RWPE2 (cell line): Measurements from ENCODE around the gene KCNK13.

Source experiments
- ATAC-seq: fragments of 200-7000 bp; cut with Tn5 transposase; 3 replicates; pipeline ENCODE4 v1.9.1; 2021; ENCODE audit warnings: low read depth
- DNase-seq: peaks from one replicate; pipeline ENCODE4 v3.0.0-alpha.2; 2020; ENCODE audit warnings: low spot score
- H3K27ac ChIP-seq: fragments of 450-650 bp; 2 replicates; pipeline ENCODE4 v1.5.1; 2017; ENCODE audit warnings: mild to moderate bottlenecking; ENCODE audit not compliant: poor library complexity, severe bottlenecking
- H3K27me3 ChIP-seq: fragments of 250-450 bp; sonication (Bioruptor Pico); 2 replicates; pipeline ENCODE4 v1.5.1; 2021; ENCODE audit warnings: mild to moderate bottlenecking, moderate library complexity; ENCODE audit not compliant: insufficient read depth, poor library complexity, severe bottlenecking
- H3K36me3 ChIP-seq: fragments of 250-450 bp; sonication (Bioruptor Pico); 2 replicates; pipeline ENCODE4 v1.5.1; 2020; ENCODE audit warnings: low read depth, mild to moderate bottlenecking, moderate library complexity
- H3K4me1 ChIP-seq: fragments of 250-450 bp; sonication (Bioruptor Pico); 2 replicates; pipeline ENCODE4 v1.5.1; 2021; ENCODE audit warnings: mild to moderate bottlenecking, moderate library complexity; ENCODE audit not compliant: insufficient read depth, poor library complexity, severe bottlenecking
- H3K4me3 ChIP-seq: fragments of 250-450 bp; sonication (Bioruptor Pico); 2 replicates; pipeline ENCODE4 v1.5.1; 2021; ENCODE audit warnings: mild to moderate bottlenecking, moderate library complexity; ENCODE audit not compliant: severe bottlenecking
- H3K9me3 ChIP-seq: fragments of 250-450 bp; sonication (Bioruptor Pico); 2 replicates; pipeline ENCODE4 v1.5.1; 2021; ENCODE audit warnings: mild to moderate bottlenecking, moderate library complexity; ENCODE audit not compliant: severe bottlenecking
- CTCF ChIP-seq: fragments of 450-650 bp; IDR thresholded peaks from one replicate; pipeline ENCODE4 v1.5.1; 2017; ENCODE audit warnings: mild to moderate bottlenecking, moderate library complexity; ENCODE audit not compliant: poor library complexity, severe bottlenecking

KCNK13 gene

DNA sequence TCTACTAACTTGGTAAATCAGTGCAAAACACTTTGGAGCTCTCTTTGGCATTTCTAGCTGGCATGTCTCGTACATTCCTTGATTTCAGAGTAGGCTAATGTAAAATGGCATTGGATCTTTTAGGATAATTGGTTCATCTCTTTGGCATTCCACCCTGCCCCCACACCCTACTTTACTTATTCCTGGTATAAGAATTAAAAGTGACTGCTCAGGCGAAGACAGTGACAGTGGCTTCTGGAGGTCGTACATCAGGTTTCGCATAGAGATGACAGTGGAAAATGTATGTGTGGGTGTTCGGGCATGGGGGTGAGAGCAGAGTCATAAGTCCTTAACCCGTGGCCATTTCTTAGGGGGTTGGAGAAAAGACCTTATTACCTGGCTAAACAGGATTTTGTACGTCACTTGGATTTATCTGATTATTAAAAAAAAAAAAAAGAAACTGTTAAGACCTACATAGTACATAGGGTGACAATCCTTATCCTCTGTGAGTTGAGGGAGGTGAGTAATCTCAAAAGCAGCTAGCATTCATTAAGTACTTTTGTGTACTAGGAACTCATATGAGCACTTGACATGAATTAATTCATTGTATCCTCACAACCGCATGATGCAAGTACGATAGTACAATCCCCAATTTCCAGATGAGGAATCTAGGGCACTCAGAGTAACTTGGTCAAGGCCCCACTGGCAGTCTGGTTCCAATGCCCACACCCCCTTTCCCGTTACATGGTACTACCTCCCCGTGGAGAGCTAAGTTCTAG is 22.4 kb upstream of the KCNK13 start:
- Histone ChIP-seq H3K4me1 (no peaks in the 10 kb centered on the region), H3K9me3 (peaks cover 2% of the 10 kb centered on the region), H3K27me3 (no peaks in the 10 kb centered on the region), H3K27ac (no peak overlapping the region), H3K4me3 (no peak overlapping the region), H3K36me3 (peaks cover 49% of the 10 kb centered on the region)
- DNase-seq, result no peak
- no peak for ATAC-seq
- TF ChIP-seq CTCF, result no peak

GRCh38 chr14:90040411-90040810 is 21.4 kb upstream of the KCNK13 start:
- DNase-seq (no peak), ATAC-seq (no peak)
- Histone ChIP-seq H3K4me3 (no peak overlapping the region), H3K27ac (no peak overlapping the region), H3K4me1 (no peaks in the 10 kb centered on the region), H3K36me3 (peaks cover 48% of the 10 kb centered on the region), H3K9me3 (peaks cover 2% of the 10 kb centered on the region), H3K27me3 (no peaks in the 10 kb centered on the region)
- no peak for TF ChIP-seq CTCF

- no peak for ATAC-seq
- peaks cover 31% of the 10 kb centered on the region for H3K36me3 ChIP-seq
- no peak for DNase-seq
Measured at GRCh38 chr14:90042496-90043252, 19.1 kb upstream of the KCNK13 start.

DNA sequence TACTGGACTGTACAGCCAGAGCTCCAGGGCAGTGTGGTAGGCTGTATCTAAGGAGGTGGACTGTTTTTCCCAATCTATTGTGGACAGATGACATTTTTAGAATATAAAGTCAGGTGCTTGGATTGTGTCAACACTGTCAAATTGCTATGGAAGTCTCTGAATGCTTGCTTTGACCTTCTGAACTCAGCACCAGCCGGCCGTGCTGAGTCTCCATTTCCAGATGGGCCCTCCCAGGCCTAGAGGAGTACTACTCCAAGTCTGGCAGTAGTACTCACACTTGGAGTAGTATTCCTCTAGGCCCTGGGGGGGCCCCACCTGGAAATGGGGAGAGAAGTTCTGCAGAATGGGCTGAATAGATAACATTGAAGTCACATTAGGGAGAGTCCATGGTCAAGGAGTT is 16.2 kb upstream of the KCNK13 start:
- no peak for TF ChIP-seq CTCF
- H3K36me3 ChIP-seq, result peaks cover 11% of the 10 kb centered on the region
- H3K9me3 ChIP-seq, result no peaks in the 10 kb centered on the region
- H3K4me1 ChIP-seq, result no peaks in the 10 kb centered on the region
- H3K4me3 ChIP-seq, result no peak overlapping the region
- no peak overlapping the region for H3K27ac ChIP-seq
- DNase-seq (no peak), ATAC-seq (no peak)
- no peaks in the 10 kb centered on the region for H3K27me3 ChIP-seq

More at GRCh38 chr14:90042496-90043252, 19.1 kb upstream of the KCNK13 start:
- Histone ChIP-seq H3K9me3 (no peaks in the 10 kb centered on the region), H3K27ac (no peak overlapping the region), H3K4me3 (no peak overlapping the region), H3K27me3 (no peaks in the 10 kb centered on the region), H3K4me1 (no peaks in the 10 kb centered on the region)
- TF ChIP-seq CTCF, result no peak

DNA sequence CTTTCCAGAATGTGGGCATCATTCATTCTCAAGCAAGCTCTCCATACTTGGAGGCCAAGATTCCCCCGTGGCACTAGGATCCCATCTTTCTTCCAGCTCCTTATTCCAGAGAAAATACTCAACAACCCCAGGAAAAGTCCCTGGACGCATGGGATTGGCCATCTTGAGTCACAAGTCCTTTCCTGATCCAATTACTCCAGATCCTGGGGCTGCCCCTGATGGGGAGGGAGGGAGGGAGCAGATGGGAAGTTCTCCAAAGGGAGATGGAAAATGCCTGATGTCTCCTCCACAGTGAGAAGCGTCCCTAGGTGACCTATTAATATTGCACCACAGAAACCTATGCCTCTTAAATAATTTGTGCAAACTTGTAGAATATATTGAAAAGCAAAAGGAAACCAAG is 12.4 kb upstream of the KCNK13 start:
- no peak for TF ChIP-seq CTCF
- Histone ChIP-seq H3K4me3 (no peak overlapping the region), H3K27ac (no peak overlapping the region), H3K27me3 (peaks cover 20% of the 10 kb centered on the region), H3K36me3 (no peaks in the 10 kb centered on the region), H3K4me1 (peaks cover 3% of the 10 kb centered on the region), H3K9me3 (no peaks in the 10 kb centered on the region)
- no peak for DNase-seq
- 0 out of 3 replicates have a peak, but pooled peaks have one; percentile 24 for ATAC-seq
